SHP77 treated with DMSO at 0.1 percent for 48 hours (cell line): ENCODE data around the gene COQ3.
"Not testable (repeated sequence)": the region's sequence is repeated elsewhere in the genome, so short reads cannot be mapped to it uniquely, and the experiment has no call there.

Experiments
- DNase-seq: peaks from one replicate; lab custom pipeline; 2025; lab: John Stamatoyannopoulos, UW

Gene COQ3

DNA sequence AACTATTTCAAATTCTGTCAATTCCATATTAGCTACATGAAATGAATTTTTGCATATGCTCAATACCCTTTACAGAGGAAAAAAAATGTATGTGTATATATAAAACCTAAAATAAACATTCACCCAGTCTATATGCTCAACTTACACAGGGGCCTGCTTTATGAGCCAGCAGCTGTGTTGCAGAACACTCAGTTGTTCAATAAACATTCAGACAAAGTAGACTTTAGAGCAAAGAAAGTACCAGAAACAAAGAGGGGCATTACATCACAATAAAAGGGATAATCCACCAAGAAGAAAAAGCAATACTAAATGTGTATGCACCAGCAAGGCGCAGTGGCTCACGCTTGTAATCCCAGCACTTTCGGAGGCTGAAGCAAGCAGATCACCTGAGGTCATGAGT, 9.5 kb downstream of the COQ3 start:
- no peak for DNase-seq

DNA sequence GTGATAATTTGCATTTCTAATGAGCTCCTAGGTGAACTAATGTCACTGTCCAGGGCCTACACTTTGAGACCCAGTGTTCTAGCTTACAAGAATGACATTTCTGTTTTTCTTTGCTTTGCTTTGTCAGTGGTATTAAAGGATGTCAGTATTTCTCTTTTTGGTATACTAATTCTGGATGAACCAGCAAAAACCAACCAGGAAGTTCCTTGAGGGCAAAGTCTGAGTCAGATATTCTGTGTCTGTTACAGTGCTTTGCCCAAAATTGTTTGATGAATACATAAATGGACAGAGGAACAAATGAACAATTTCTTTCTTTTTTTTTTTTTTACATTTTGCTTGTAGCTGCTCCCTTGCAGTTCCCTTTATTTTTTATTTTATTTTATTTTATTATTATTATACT, 15.4 kb downstream of the COQ3 start:
- DNase-seq: no peak

DNA sequence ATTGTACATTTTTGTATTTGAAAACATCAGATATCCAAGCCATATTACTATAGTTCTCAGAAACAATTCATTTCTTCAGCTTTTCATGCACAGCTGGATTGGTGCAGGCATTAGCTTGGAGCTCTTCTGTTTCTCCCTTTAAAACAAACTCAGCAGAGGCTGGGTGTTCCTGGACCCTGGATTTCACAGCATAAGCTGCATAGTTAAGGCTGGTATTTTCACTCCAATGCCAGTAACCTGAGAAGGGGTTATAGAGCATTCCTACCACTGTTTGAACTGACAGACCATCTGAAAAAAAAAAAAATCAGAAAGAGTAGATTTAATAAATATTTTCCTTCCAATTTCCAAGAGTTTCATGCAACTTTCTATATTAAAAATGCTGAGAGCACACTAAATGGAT, 24.5 kb downstream of the COQ3 start:
- no peak for DNase-seq

DNA sequence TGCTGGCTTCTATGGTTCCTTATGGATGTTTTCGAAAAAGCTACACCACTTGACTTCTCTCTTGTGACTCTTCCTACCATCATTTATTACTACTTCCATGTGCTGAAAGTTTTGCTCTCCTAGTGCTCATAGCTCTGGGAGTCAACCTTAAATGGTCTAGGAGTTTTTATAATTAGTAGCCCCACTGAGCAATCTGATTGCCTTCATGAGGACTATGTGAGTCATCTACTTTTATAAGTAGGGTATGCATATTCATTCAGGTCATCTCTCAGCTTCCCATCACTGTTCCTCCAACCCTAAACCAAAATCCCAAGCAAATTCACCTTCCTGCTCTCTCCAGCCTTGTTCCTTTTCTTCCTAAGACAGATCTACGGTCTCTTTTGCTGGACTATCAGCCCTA, 27.1 kb downstream of the COQ3 start:
- no peak for DNase-seq

DNA sequence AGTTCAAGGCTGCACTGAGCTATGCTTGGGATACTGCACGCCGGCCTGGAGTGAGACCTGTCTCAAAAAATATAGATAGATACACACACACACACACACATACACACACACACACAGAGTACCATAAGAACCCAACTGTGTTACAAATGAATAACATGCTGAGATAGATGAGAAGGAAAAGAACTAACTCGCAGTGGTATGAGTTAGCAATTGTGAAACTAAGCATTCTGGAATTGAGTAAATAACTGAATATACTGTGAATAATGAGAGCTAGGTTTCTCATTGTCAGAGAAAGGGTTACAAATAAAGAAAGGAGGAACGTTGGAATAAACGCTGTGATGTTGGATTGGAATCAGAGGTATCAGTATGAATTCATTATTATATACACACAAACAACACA, 30.0 kb downstream of the COQ3 start:
- DNase-seq: no peak

DNA sequence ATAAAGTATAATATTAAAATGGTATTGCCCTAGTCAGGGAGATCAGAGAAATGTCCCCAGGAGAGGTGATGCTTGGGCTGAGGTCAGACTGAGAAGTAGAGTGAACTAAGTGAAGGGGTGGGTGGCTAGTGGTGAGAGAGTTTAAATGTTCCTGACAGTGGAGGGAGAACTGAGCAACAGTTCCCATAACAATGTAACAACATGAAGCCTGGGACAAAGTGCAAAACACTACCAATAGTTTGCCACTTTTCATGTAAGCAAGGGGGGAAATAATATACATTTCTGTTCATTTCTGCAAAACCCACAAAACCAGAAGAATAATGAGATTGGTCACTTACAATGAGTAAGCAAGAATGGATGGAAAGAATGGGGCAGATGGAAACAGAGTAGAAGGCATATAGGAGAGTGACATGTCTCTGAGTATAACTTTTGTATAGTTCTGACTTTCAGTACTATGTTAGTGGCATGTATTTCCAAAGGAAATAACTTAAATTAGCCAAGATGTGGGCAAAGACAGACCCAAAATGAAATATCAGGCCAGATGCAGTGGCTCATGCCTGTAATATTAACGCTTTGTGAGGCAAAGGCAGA, 31.2 kb downstream of the COQ3 start:
- DNase-seq: no peak

DNA sequence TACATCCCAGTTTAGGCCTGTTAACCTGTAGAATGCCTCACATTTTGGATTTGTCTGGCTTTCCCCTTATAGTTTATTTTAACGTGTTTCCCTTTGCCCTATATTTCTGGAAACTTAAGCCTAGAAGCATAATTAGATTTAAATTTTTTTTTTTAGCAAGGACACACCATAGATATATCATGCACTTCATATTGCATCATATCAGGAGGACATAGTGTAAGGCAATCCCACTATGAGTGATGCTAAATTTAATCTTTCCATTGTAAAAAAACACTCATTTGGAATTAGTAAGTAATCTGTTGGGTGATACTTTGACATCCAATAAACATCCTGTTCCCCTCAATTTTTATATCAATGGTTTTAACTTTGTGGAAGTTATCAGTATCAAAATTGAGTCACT, 34.2 kb downstream of the COQ3 start:
- no peak for DNase-seq

DNA sequence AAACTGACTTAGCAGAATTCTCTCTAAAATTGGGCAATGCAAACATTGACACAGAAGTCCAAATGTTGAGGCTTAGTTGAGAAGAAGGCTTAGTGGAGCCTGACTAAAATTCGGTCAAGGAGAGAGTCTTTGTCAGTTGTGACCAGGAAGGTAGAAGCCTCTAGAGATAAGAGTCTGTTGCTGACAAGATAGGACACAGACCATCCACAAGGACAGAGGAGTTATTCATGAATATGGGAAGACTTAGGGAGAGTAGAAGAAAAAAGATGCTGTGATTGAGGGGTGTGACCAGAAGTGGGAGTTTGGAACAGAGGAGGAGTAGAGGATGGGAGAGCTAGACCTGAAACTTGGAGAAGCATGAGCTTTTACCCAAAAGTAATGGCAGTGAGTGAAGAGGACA, 37.4 kb downstream of the COQ3 start:
- no peak for DNase-seq

DNA sequence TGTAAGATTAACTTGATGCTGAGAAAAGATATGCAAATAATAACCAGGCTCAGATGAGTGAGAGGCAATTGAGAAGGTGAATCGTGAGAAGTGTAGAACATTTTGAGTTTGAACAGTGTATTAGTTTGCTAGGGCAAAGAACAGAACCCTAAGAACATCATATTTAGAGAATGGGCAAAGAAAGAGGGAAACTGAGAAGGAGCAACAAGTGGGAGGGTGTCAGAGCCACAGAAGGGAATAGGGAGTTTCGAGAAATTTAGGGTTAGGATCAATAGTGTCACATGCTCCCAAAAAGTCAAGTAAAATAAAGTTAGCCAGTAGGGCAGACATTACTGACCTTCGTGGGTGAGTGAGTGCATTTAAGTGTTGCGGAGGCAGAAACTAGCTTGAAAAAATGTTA, 39.0 kb downstream of the COQ3 start:
- no peak for DNase-seq

DNA sequence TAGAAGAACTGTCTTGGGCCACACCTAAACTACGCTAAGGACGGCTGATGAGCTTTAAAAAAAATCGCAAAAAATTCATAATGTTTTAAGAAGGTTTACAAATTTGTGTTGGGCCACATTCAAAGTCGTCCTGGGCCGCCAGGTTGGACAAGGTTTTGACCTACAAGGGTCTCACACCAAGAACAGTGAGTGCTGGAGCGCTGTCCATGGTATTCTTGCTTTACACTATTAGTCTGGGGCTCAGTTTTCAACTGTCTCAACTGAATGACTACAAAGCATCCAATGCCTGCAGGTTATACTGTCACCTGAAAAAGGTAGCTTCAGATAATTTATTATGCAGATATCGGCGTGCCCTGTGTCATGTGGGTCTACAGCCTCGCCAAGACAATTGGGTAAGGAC, 40.9 kb downstream of the COQ3 start:
- no peak for DNase-seq

DNA sequence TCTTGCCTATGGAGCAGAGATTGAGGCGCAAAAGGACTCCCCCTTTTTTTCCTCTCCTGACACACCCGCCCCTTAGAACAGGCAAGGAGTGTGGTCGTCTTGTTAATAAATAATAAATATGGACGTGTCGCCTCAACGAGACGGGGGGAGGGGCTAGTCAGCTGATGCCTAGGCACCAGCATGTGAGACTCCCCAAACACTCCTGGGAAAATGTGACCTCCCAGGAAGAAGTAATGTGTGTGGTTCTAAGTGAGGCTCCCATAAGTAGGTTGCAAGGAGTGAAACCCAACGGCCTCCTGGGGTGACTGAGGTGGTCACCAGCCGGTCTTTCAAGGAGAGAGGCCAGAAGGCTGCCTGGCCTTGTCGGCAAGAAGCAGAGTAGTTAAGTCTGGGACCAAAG, 43.4 kb downstream of the COQ3 start:
- no peak for DNase-seq

DNA sequence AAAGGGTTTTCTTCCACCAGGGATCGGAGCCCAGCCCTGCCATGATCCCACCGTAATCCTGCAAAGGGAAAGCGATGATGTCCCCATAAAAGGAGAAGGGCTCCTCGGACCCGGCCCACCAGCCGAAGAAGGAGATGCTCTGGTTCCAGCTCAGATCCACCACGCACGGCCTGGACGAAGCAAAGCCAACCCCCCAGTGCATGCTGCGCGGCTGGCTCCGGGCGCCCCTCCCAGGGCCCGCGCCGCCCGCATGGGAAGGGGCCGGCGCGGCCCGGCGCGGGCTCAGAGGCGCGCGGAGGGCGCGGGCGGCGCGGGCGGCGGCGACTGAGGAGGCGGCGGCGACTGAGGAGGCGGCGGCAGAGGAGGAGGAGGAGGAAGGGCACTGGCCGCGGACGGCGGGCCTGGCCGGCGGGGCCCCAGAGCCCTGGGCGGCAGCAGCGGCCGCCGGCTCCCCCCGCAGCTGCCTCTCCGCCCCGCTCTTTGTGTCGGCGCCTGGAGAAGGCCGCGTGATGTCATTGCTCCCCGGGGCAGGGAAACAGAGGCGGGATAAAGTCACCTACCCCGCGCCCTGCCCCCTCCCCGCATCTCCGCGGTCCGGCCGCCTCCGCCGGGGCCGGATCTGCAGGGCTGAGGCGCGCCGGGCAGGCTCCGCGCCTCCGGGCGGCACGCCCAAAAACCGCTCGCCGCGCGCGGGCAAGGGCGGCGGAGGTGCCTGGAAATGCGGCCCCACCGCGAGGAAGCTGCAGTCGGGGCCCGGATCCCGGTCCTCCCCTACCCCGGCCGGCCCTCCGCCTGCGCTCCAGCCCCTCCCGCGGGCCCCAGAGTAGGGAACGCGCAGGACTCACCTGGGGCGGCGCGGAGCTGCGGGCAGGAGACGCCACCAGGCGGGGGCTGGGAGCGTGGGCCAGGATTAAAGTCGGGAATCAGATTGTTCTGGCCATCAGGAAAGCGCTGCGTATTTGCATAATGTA, 44.5 kb downstream of the COQ3 start, which contains the start of gene FAXC:
TSS of gene FAXC (minus strand) at position 504 of the 971 bp plus-strand sequence. CDS start at position 202, 302 bp downstream.
- peak; percentile 16 for DNase-seq

DNA sequence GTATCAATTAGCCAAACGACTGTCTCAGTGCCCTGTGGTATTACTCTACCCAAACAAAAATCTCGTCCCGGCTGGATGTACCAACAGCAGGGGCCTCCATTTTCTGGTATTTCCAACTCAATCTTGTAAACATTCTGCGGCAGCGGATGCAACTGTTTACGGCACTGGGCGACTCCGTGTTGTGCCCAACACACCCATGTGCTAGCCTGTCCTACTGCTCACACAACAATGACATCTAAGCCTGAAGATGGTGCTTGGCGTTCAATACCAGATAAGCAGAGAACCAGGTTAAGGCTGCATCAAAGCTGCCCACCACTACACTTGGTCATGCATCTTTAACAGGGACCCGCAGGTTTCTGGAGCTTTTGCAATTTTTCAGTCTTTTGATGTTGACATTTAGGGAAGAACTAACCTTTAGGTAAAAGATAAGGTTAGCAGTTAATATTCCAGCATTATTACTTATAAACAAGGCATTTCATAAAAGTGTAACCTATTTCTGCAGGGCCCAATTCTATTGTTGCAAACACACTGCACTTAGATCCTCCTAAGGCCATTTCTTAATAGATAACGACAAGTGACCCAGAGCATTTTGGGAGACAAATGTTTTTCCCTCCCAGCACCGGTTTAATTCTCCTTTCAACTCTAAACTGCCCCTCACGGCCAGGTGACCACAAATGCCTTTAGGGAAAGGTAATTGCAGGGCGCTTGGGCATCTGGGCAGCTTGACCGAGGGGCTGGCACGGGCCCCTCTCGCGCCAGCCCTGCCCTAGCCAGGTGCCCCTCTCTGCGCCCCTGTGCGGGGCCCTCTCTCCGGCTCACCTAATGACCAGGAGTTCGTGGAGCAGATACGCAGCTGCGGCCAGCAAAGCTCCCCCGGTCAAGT, 45.5 kb downstream of the COQ3 start:
- peak; percentile 6 for DNase-seq

DNA sequence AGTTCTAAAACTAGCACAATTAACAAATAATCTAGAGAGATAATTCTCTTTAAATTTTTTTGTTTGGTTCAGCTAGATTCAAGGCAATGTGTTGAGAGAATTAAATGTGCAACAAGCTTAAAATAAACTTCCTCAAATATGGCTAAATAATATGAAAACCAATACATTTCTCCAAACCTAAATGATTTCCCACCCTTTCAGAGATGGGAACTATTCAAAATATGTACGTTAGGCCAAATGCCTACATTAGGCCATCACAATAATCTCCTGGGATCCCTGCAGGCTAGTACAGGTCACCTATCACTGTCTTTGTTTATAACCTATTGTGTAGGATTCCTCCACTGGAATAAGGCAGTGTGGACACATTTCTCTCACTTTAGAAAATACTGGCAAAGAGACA, 46.2 kb downstream of the COQ3 start:
- no peak for DNase-seq

DNA sequence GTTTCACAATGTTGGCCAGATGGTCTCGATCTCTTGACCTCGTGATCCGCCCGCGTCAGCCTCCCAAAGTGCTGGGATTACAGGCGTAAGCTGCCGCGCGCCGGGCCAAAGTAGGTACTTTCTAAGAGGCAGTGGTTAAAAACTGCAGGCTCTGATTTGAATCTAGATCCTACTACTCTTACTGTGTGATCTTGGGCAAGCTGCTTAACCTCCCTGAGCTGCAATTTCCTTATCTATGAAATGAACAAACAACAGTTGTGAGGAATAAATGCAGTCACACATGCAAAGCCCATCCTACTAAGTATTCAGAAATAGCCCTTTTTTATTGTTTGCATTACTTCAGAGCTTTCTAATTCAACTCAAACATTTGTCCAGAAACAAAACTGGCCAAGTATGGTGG, 47.4 kb downstream of the COQ3 start:
- no peak for DNase-seq

DNA sequence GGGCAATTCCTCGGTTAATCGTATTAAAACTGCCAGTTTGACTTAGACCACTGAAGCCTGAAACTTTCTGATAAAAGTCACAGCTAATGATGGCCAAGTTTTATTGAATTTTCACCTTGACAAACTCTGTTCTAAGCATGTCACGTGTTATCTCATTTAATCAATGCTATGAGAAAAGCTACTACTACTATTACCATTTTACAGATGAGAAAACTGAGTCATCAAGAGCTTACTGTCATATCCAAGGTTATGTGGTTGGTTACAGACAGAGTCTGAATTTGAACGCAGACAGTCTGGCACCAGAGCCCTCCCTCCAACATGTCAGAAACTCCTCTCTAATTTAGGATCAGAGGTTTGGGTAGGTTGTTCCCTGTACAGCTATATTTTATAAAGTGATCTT, 48.8 kb downstream of the COQ3 start:
- DNase-seq: no peak

DNA sequence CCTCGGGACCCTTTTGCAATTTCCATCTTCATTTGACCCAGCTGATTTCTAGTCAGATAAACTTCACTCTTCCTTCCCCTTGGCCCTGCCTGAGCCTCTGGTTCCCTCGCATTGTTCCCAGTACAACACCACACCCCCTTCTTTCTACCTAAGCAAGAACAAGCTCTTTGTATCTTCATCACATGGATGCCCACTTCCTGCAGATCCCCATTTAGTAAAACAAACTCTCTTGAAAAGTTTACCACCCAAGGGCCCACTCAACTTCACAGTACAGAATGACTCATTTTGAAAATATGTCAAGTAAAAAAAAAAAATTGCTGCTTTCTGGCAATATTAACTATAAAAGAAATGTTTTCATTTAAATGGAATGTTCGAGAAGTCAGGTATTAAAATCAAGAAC, 49.7 kb downstream of the COQ3 start:
- DNase-seq: no peak

DNA sequence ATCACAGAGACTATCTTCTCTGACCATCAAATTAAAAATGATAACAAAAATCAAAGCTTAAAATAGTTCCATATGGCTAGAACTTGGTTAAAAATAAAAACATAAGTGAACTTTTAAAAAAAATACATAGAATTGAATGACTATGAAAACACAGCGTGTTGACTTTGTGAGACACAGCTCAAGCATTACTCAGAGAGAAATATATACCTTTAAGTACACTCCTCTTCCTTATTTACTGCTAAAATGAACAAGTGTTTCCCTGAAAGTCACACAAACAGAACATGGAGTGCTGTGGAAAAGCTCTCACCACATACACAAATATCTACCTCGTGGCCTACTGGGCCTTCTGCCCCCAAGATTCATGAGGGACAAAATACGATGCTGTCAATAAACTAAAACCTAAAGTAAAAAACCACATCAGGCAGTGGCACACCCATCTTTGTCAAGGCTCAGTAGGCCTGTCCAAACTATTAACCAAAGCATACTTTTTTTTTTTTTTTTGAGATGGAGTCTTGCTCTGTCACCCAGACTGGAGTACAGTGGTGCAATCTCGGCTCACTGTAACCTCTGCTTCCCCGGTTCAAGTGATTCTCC, 52.0 kb downstream of the COQ3 start:
- no peak for DNase-seq

DNA sequence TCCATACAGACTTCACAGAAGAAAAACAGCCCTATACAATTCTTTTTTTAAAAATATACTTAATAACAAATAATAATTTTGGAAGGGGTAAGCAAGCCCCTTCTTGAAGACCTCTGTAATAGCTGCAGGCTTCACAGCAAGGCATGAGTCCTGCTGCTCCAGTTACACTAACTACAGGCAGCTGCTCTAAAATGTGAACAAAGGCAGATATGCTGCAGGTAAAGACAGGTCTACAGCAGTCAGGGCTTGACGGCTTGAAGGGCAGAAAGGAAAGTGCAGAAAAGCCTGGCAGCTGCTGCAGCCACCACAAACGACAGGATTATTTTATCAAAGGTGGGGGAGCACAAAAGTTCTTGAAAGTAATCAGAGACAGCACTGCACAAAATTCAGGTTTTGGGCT, 55.8 kb downstream of the COQ3 start:
- no peak for DNase-seq

DNA sequence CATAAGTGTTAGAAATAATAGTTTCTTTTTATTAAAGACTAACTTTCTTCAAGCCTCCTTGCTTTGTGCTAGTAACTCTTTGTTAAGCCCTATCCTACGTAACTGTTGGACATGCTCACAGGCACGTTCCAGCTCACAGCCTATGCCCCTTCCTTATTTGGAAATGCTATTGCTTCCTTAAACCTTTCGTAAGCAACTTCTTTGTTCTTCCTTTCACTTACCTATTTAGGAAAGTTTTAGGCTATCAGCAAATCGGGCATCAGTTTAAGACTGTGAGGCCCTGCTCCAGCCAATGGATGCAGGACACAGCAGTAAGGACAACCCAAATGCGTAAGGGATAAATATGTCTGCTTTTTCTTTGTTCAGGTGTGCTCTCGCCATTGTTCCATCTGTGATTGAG, 58.7 kb downstream of the COQ3 start:
- DNase-seq: not testable (repeated sequence)

DNA sequence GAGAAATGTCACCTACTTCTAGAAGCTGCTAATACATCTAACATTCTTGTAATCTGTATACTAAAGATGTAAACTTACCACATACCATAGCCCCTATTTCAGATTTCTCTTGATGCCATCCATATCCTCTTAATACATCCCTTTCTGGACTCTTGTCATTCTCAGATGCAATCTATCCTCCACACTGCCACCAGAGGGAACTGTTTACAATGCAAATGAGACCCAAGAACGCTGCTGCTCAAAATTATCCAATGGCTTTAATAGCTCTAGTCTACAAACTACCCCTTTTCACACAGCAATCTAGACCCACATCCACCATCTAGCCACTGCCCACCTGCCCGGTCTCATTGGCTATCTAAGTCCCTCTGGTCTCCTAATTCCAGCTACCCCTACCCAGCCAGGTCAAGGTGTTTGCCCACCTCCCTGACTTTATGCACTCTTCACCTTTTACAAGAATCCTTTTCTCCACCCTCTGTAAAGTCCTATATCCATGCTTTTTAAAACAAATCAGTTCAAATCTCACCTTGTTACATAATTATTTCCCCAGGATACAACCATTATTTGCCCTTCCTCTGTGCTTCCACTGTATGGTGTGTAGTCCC, 59.4 kb downstream of the COQ3 start:
- DNase-seq: no peak

DNA sequence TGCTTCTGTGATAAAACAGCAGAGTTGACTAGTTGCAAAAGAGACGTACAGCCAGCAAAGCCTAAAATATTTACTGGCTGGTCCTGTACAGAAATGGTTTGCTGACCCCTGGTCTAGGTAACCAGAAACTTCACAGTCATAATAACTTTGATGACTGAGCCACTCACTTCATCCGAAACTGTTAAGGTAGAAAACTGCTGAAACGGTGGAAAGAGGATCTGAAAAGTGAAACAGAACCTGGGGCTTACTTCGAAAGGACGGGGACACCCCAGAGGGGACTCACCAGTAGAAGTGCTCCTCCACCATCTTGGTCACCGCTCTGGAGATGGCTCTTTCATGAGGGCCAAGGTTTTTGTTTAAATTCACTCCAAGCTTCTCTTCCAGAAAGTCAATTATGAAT, 60.9 kb downstream of the COQ3 start:
- no peak for DNase-seq
